ENCODE data around the gene MCTP1. TPM values are rescaled to one million over a fixed set of nuclear protein-coding genes. Genes with fewer than 3 reads are reported as not detected.
A peak's percentile ranks its signal among the peaks of the same experiment; 100 is the strongest.

MCTP1 gene
- total and polyA plus RNA-seq, 2 experiments from 2014 or later = 1.3 to 5.7 TPM

DNA sequence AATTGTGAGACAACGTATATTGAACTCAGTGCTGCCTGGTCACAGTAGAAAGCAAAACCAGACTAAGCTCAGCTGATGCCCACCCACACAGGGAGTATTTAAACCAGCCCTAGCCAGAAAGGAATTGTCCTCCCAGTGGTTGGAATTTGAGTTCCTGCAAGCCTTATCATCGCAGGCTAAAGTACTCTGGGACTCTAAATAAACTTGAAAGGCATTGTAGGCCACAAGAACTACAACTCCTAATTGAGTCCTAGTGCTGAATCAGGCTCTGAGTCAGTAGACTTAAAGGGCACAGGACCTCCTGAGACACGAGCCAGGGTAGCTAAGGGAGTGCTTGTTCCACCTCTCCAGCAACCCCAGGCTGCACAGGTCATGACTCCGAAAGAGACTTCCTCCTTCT lies 171.4 kb downstream of the MCTP1 start:
- peak overlapping the region; percentile 44 for H3K27ac ChIP-seq
- DNase-seq (ENCODE audit: low spot score) = peak; percentile 47
- TF ChIP-seq, protein P1, sequence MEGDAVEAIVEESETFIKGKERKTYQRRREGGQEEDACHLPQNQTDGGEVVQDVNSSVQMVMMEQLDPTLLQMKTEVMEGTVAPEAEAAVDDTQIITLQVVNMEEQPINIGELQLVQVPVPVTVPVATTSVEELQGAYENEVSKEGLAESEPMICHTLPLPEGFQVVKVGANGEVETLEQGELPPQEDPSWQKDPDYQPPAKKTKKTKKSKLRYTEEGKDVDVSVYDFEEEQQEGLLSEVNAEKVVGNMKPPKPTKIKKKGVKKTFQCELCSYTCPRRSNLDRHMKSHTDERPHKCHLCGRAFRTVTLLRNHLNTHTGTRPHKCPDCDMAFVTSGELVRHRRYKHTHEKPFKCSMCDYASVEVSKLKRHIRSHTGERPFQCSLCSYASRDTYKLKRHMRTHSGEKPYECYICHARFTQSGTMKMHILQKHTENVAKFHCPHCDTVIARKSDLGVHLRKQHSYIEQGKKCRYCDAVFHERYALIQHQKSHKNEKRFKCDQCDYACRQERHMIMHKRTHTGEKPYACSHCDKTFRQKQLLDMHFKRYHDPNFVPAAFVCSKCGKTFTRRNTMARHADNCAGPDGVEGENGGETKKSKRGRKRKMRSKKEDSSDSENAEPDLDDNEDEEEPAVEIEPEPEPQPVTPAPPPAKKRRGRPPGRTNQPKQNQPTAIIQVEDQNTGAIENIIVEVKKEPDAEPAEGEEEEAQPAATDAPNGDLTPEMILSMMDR (IDR thresholded peaks at IDR 0.05; ENCODE audit: poor library complexity) = no peak
- no peak for TF ChIP-seq EZH2phosphoT487 (IDR thresholded peaks at IDR 0.05; ENCODE audit: low read depth, severe bottlenecking, unreplicated experiment)
- no peak for TF ChIP-seq EZH2 (IDR thresholded peaks at IDR 0.05; ENCODE audit: borderline replicate concordance)

DNA sequence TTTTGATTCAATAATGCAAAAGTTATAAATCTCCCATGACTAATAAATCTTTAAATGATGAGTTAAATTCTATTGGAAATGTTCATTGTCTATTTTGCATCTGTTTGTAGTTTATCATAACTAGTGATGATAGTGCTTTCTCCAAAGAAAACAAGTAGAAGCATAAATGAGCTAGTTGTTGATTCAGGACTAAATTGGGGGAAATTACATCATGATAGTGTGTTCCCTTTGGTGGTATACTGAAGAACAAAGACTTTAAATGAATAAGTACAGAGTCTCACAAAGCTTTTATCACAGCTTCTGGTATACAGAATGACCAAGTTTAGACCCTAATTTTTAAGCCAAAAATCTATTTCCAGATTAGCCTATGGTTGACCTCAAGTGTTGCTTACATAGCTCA lies 173.8 kb downstream of the MCTP1 start:
- Histone ChIP-seq H3K9me2 (replicated peaks; ENCODE audit: insufficient read depth) (no peaks in the 10 kb centered on the region), H3K79me2 (no peaks in the 10 kb centered on the region), H4K20me1 (ENCODE audit: insufficient read depth, poor library complexity, severe bottlenecking) (no peaks in the 10 kb centered on the region), H2AFZ (no peak overlapping the region), H3K27me3 (no peaks in the 10 kb centered on the region), H3K27ac (no peak overlapping the region), H3K9me3 (ENCODE audit: low read depth) (no peaks in the 10 kb centered on the region), H3K4me3 (no peak overlapping the region), H3K36me3 (replicated peaks; ENCODE audit: insufficient read depth, low read depth) (no peaks in the 10 kb centered on the region), H3K4me2 (no peak overlapping the region), H3K4me1 (ENCODE audit: insufficient read depth) (peaks cover 3% of the 10 kb centered on the region)
- TF ChIP-seq, protein P1 (IDR thresholded peaks at IDR 0.05; ENCODE audit: poor library complexity) = no peak
- TF ChIP-seq EZH2 (IDR thresholded peaks at IDR 0.05; ENCODE audit: borderline replicate concordance) = no peak
- no peak for TF ChIP-seq EZH2phosphoT487 (IDR thresholded peaks at IDR 0.05; ENCODE audit: low read depth, severe bottlenecking, unreplicated experiment)
- DNase-seq (ENCODE audit: low spot score) = no peak

More for the DNA sequence above, 171.4 kb downstream of the MCTP1 start:
- no peaks in the 10 kb centered on the region for H3K79me2 ChIP-seq
- peak overlapping the region; percentile 28 for H3K4me2 ChIP-seq
- H4K20me1 ChIP-seq (ENCODE audit: insufficient read depth, poor library complexity, severe bottlenecking) = no peaks in the 10 kb centered on the region
- H3K4me1 ChIP-seq (ENCODE audit: insufficient read depth) = peaks cover 3% of the 10 kb centered on the region
- WGBS (ENCODE audit: low lambda C conversion rate, missing lambda C conversion rate) = 39% methylated on average over 4 of the region's 4 CpGs
- H3K9me2 ChIP-seq (replicated peaks; ENCODE audit: insufficient read depth) = no peaks in the 10 kb centered on the region
- no peaks in the 10 kb centered on the region for H3K27me3 ChIP-seq
- no peaks in the 10 kb centered on the region for H3K9me3 ChIP-seq (ENCODE audit: low read depth)
- no peaks in the 10 kb centered on the region for H3K36me3 ChIP-seq (replicated peaks; ENCODE audit: insufficient read depth, low read depth)
- no peak overlapping the region for H2AFZ ChIP-seq
- H3K4me3 ChIP-seq = no peak overlapping the region

DNA sequence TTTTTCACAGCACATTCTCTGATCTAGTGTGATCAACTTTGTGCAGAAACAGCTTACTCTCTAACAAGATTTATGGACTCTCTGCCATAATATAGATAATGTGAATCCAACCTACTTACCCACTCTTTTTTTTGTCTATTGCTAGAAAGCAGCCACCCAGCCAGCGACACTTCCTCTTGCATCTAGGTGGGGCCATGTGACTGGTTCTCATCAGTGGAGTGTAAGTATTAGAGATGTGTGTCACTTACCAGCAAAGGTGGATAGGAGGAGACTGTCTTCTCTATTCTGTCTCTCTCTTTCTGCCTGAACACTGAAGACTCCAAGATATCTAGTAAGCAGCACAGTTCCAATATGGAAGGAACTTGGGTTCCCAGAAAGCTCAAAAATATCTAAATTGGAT lies 174.8 kb downstream of the MCTP1 start:
- Histone ChIP-seq H3K4me1 (ENCODE audit: insufficient read depth) (peaks cover 3% of the 10 kb centered on the region), H3K4me2 (no peak overlapping the region), H3K9me3 (ENCODE audit: low read depth) (no peaks in the 10 kb centered on the region), H3K27me3 (no peaks in the 10 kb centered on the region), H3K36me3 (replicated peaks; ENCODE audit: insufficient read depth, low read depth) (no peaks in the 10 kb centered on the region), H3K79me2 (no peaks in the 10 kb centered on the region), H3K4me3 (no peak overlapping the region), H4K20me1 (ENCODE audit: insufficient read depth, poor library complexity, severe bottlenecking) (no peaks in the 10 kb centered on the region), H3K9me2 (replicated peaks; ENCODE audit: insufficient read depth) (no peaks in the 10 kb centered on the region), H2AFZ (no peak overlapping the region), H3K27ac (no peak overlapping the region)
- 67% methylated on average over 1 of the region's 1 CpG for WGBS (ENCODE audit: low lambda C conversion rate, missing lambda C conversion rate)
- TF ChIP-seq EZH2 (IDR thresholded peaks at IDR 0.05; ENCODE audit: borderline replicate concordance) (no peak), EZH2phosphoT487 (IDR thresholded peaks at IDR 0.05; ENCODE audit: low read depth, severe bottlenecking, unreplicated experiment) (no peak)
- TF ChIP-seq, protein P1 (IDR thresholded peaks at IDR 0.05; ENCODE audit: poor library complexity) = no peak
- DNase-seq (ENCODE audit: low spot score) = no peak

DNA sequence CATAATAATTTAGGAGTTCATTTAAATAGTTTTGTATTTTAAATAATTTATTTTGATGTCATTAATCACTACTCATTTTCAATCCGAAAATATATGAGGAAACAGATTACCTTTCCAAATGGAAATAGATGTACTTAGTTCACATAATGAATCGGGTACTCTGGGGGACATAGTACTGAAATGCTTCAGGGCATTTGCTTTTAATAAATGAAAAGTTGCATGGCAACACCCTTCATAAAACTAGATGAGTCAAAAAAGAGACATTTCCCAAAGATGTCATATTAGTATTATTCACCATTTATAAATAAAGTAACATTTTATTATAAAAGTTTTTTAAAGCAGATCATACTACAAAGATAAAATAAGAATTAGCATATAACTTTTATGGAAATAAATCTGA lies 177.8 kb downstream of the MCTP1 start:
- WGBS (ENCODE audit: low lambda C conversion rate, missing lambda C conversion rate) = 93% methylated on average over 2 of the region's 2 CpGs
- Histone ChIP-seq H4K20me1 (ENCODE audit: insufficient read depth, poor library complexity, severe bottlenecking) (no peaks in the 10 kb centered on the region), H3K4me2 (no peak overlapping the region), H3K9me3 (ENCODE audit: low read depth) (no peaks in the 10 kb centered on the region), H3K4me3 (no peak overlapping the region), H3K27ac (no peak overlapping the region), H3K79me2 (no peaks in the 10 kb centered on the region), H3K27me3 (no peaks in the 10 kb centered on the region), H2AFZ (no peak overlapping the region), H3K9me2 (replicated peaks; ENCODE audit: insufficient read depth) (no peaks in the 10 kb centered on the region), H3K36me3 (replicated peaks; ENCODE audit: insufficient read depth, low read depth) (no peaks in the 10 kb centered on the region), H3K4me1 (ENCODE audit: insufficient read depth) (no peaks in the 10 kb centered on the region)
- DNase-seq (ENCODE audit: low spot score) = no peak
- TF ChIP-seq EZH2phosphoT487 (IDR thresholded peaks at IDR 0.05; ENCODE audit: low read depth, severe bottlenecking, unreplicated experiment) = no peak
- TF ChIP-seq EZH2 (IDR thresholded peaks at IDR 0.05; ENCODE audit: borderline replicate concordance) = no peak
- TF ChIP-seq, protein P1 (IDR thresholded peaks at IDR 0.05; ENCODE audit: poor library complexity) = no peak

Data from hepatocyte (in vitro differentiated cells).